GM23338 (cell line): ENCODE data around the gene ELOVL6. TPM values are rescaled to one million over a fixed set of nuclear protein-coding genes. Genes with fewer than 3 reads are reported as not detected.
"Not testable (repeated sequence)": the region's sequence is repeated elsewhere in the genome, so short reads cannot be mapped to it uniquely, and the experiment has no call there.

ENCODE experiments used
- ATAC-seq: fragments of 200-7000 bp; cut with Tn5 transposase; 3 replicates; pipeline ENCODE4 v1.9.1; 2020
- DNase-seq: peaks from one replicate; pipeline ENCODE4 v3.0.0-alpha.2; 2015; ENCODE audit warnings: low spot score
- H2AFZ ChIP-seq: fragments of 200-600 bp; sonication (generic); 2 replicates; pipeline ENCODE4 v1.8.0; 2016; ENCODE audit warnings: antibody characterized with exemption, mild to moderate bottlenecking, moderate library complexity
- H3F3A ChIP-seq: fragments of 200-600 bp; sonication (generic); replicated peaks from 2 replicates; pipeline ENCODE4 v1.8.0; 2017; ENCODE audit warnings: antibody characterized with exemption, mixed run types, low read depth
- H3K27ac ChIP-seq: fragments of 200-600 bp; sonication (generic); 2 replicates; pipeline ENCODE4 v1.6.1; 2016; ENCODE audit warnings: low read depth
- H3K27me3 ChIP-seq: fragments of 200-600 bp; sonication (generic); 2 replicates; pipeline ENCODE4 v1.8.0; 2016; ENCODE audit warnings: mild to moderate bottlenecking, mixed run types, moderate library complexity; ENCODE audit not compliant: insufficient read depth
- H3K36me3 ChIP-seq: fragments of 200-600 bp; sonication (generic); 2 replicates; pipeline ENCODE4 v1.8.0; 2016; ENCODE audit warnings: mild to moderate bottlenecking; ENCODE audit not compliant: insufficient read depth
- H3K4me1 ChIP-seq: fragments of 200-600 bp; sonication (generic); 2 replicates; pipeline ENCODE4 v1.8.0; 2016; ENCODE audit warnings: mild to moderate bottlenecking, moderate library complexity; ENCODE audit not compliant: insufficient read depth
- H3K4me2 ChIP-seq: fragments of 200-600 bp; sonication (generic); 2 replicates; pipeline ENCODE4 v1.7.1; 2017; ENCODE audit warnings: mixed run types
- H3K4me3 ChIP-seq: fragments of 200-600 bp; sonication (generic); 2 replicates; pipeline ENCODE4 v1.6.1; 2016; ENCODE audit warnings: mixed run types
- H3K79me2 ChIP-seq: fragments of 200-600 bp; sonication (generic); replicated peaks from 2 replicates; pipeline ENCODE4 v1.8.0; 2017; ENCODE audit warnings: mild to moderate bottlenecking; ENCODE audit not compliant: insufficient read depth
- H3K9me2 ChIP-seq: fragments of 200-600 bp; sonication (generic); 2 replicates; pipeline ENCODE4 v1.8.0; 2017; ENCODE audit not compliant: insufficient read depth
- H4K20me1 ChIP-seq: fragments of 200-600 bp; sonication (generic); replicated peaks from 2 replicates; pipeline ENCODE4 v1.8.0; 2017; ENCODE audit warnings: mild to moderate bottlenecking; ENCODE audit not compliant: insufficient read depth
- H3K27ac Mint-ChIP-seq: 2 replicates; pipeline ENCODE4 v1.8.0; 2020; ENCODE audit warnings: inconsistent platforms, mild to moderate bottlenecking, moderate library complexity, mixed read lengths
- H3K27me3 Mint-ChIP-seq: 3 replicates; pipeline ENCODE4 v1.8.0; 2022; ENCODE audit warnings: low read depth, mild to moderate bottlenecking, moderate library complexity, mixed read lengths, inconsistent platforms; ENCODE audit not compliant: insufficient read depth, poor library complexity
- H3K36me3 Mint-ChIP-seq: 3 replicates; pipeline ENCODE4 v1.8.0; 2021; ENCODE audit warnings: low read depth, mild to moderate bottlenecking, inconsistent platforms, moderate library complexity, mixed read lengths
- H3K4me1 Mint-ChIP-seq: 3 replicates; pipeline ENCODE4 v1.8.0; 2020; ENCODE audit warnings: mild to moderate bottlenecking, inconsistent platforms, mixed read lengths
- H3K4me3 Mint-ChIP-seq: 3 replicates; pipeline ENCODE4 v1.8.0; 2021; ENCODE audit warnings: moderate library complexity, mild to moderate bottlenecking, inconsistent platforms, mixed read lengths
- H3K9me3 Mint-ChIP-seq: 3 replicates; pipeline ENCODE4 v1.8.0; 2020; ENCODE audit warnings: moderate library complexity, mild to moderate bottlenecking, inconsistent platforms, mixed read lengths
- JUNB ChIP-seq: IDR thresholded peaks from one replicate; pipeline ENCODE4 v1.6.1; 2016; ENCODE audit warnings: antibody characterized with exemption; ENCODE audit not compliant: unreplicated experiment
- NANOG ChIP-seq: IDR thresholded peaks from 2 replicates; pipeline ENCODE4 v1.6.1; 2016; ENCODE audit warnings: antibody characterized with exemption, borderline replicate concordance
- POLR2AphosphoS5 ChIP-seq: IDR thresholded peaks from 2 replicates; pipeline ENCODE4 v1.6.1; 2016; ENCODE audit warnings: antibody characterized with exemption, low read depth
- ZNF114 ChIP-seq: fragments of 250-450 bp; sonication (Bioruptor Pico); IDR thresholded peaks from 2 replicates; pipeline ENCODE4 v1.5.0; 2020; ENCODE audit warnings: mild to moderate bottlenecking, moderate library complexity
- polyA plus RNA-seq: library from polyadenylated mRNA; unstranded; fragments of >200 nt; fragmentation: Nextera tagmentation; extraction: Ambion mirVana; gene quantifications from 2 replicates; pipeline ENCODE4 v1.2.1, GENCODE V29; 2016
- total RNA-seq: library from RNA; depleted of rRNA; stranded (reverse); fragments of >200 nt; shearing (Covaris generic); gene quantifications from 2 replicates; pipeline ENCODE4 v1.2.3, GENCODE V29; 2014
- TF ChIP-seq, protein P1 (sequence below): fragments of 250-450 bp; sonication (Bioruptor Pico); IDR thresholded peaks from 2 replicates; pipeline ENCODE4 v1.5.0; 2020; ENCODE audit warnings: mild to moderate bottlenecking, moderate library complexity
- TF ChIP-seq, protein P2 (sequence below), 2 experiments: fragments of 200-600 bp in 1 of 2; sonication (generic) in 1 of 2; conservative IDR thresholded peaks; 2 replicates each; pipeline versions ENCODE4 v1.5.1 to v1.6.1; 2016 to 2017; ENCODE audit warnings: antibody characterized with exemption in 2 of 2, low read depth in 2 of 2, mild to moderate bottlenecking in 2 of 2, moderate library complexity in 1 of 2
- TF ChIP-seq, protein P3 (sequence below): IDR thresholded peaks from 2 replicates; pipeline ENCODE4 v1.6.1; 2016; ENCODE audit warnings: antibody characterized with exemption

Gene ELOVL6
- total and polyA plus RNA-seq, 2 experiments from 2014 or later = 82.7 to 89.5 TPM

DNA sequence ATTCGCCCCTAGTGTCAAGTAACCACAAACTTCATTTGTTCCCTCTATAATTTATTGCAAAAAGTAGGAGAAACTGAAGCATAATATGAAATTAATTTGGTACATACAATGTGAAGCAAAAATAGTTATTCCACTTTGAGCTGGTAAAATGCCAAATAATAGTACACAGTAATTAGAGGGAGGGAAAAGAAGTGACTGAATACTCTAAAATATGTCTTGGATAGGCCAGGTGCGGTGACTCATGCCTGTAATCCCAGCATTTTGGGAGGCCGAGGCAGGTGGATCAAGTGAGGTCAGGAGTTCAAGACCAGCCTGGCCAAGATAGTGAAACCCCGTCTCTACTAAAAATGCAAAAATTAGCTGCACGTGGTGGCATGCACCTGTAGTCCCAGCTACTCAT is 41.2 kb downstream of the ELOVL6 start:
- not testable (repeated sequence) for H3F3A ChIP-seq, H3K4me1 Mint-ChIP-seq, DNase-seq, H3K27ac ChIP-seq, H3K4me2 ChIP-seq, H3K36me3 Mint-ChIP-seq, H3K9me2 ChIP-seq, H3K4me3 ChIP-seq, H3K4me3 Mint-ChIP-seq, H3K27me3 ChIP-seq, H3K9me3 Mint-ChIP-seq, H3K27ac Mint-ChIP-seq, ATAC-seq, H3K27me3 Mint-ChIP-seq, H2AFZ ChIP-seq, H3K36me3 ChIP-seq, H3K4me1 ChIP-seq
- Histone ChIP-seq H3K79me2 (peaks cover 98% of the 10 kb centered on the region), H4K20me1 (peaks cover 27% of the 10 kb centered on the region)

DNA sequence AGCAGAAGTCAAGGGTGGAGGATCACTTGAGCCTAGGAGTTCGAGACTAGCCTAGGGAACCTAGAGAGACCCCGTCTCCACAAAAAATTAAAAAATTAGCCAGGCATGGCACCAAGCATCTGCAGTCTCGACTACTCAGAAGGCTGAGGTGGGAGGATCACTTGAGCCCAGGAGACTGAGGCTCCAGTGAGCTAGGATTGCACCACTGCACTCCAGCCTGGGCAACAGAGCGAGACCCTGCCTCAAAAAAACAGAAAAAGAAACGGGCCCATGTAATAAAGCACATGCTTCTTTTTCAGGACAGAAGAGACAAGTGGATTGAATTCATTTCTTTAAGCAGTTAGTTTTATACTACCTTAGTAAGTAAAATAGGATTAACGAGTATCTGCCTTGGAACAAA is 42.0 kb downstream of the ELOVL6 start:
- no peaks in the 10 kb centered on the region; the same call in 1 of the 3 replicates for H3K4me1 Mint-ChIP-seq
- H3K79me2 ChIP-seq = peaks cover 94% of the 10 kb centered on the region

DNA sequence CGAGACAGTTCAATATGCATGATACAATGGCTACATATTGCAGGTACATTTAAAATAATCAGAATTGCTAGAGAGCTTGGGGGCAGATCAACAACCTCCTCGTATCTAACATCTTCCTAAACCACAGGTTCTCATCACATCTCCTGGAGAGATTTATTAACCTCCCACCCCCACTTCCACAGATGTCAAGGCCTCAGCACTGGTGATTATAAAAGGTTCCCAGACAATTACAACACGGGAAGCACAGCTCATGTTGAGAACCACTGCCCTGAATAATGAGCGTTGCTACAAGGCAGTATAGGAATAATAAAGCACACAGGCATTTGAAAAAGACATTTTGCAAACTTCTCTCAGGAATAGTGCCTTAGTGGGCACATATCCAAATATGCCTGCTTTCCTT is 42.8 kb downstream of the ELOVL6 start:
- H3K4me3 Mint-ChIP-seq = no peak overlapping the region
- Histone ChIP-seq H3K4me3 (no peak overlapping the region), H3K36me3 (no peaks in the 10 kb centered on the region), H3K27ac (no peak overlapping the region; the same call in 1 of the 2 replicates), H3F3A (no peaks in the 10 kb centered on the region), H3K27me3 (no peaks in the 10 kb centered on the region), H4K20me1 (peaks cover 21% of the 10 kb centered on the region), H2AFZ (no peak overlapping the region), H3K4me2 (no peak overlapping the region), H3K9me2 (no peaks in the 10 kb centered on the region), H3K79me2 (peaks cover 92% of the 10 kb centered on the region), H3K4me1 (no peaks in the 10 kb centered on the region)
- H3K9me3 Mint-ChIP-seq = no peaks in the 10 kb centered on the region
- H3K27me3 Mint-ChIP-seq = peaks cover 2% of the 10 kb centered on the region
- DNase-seq (no peak), ATAC-seq (no peak)
- H3K27ac Mint-ChIP-seq = no peak overlapping the region
- peaks cover 3% of the 10 kb centered on the region; the same call in 1 of the 3 replicates for H3K36me3 Mint-ChIP-seq
- no peaks in the 10 kb centered on the region; the same call in 1 of the 3 replicates for H3K4me1 Mint-ChIP-seq
- no peak for TF ChIP-seq JUNB
- no peak for TF ChIP-seq POLR2AphosphoS5
- TF ChIP-seq, protein P1, sequence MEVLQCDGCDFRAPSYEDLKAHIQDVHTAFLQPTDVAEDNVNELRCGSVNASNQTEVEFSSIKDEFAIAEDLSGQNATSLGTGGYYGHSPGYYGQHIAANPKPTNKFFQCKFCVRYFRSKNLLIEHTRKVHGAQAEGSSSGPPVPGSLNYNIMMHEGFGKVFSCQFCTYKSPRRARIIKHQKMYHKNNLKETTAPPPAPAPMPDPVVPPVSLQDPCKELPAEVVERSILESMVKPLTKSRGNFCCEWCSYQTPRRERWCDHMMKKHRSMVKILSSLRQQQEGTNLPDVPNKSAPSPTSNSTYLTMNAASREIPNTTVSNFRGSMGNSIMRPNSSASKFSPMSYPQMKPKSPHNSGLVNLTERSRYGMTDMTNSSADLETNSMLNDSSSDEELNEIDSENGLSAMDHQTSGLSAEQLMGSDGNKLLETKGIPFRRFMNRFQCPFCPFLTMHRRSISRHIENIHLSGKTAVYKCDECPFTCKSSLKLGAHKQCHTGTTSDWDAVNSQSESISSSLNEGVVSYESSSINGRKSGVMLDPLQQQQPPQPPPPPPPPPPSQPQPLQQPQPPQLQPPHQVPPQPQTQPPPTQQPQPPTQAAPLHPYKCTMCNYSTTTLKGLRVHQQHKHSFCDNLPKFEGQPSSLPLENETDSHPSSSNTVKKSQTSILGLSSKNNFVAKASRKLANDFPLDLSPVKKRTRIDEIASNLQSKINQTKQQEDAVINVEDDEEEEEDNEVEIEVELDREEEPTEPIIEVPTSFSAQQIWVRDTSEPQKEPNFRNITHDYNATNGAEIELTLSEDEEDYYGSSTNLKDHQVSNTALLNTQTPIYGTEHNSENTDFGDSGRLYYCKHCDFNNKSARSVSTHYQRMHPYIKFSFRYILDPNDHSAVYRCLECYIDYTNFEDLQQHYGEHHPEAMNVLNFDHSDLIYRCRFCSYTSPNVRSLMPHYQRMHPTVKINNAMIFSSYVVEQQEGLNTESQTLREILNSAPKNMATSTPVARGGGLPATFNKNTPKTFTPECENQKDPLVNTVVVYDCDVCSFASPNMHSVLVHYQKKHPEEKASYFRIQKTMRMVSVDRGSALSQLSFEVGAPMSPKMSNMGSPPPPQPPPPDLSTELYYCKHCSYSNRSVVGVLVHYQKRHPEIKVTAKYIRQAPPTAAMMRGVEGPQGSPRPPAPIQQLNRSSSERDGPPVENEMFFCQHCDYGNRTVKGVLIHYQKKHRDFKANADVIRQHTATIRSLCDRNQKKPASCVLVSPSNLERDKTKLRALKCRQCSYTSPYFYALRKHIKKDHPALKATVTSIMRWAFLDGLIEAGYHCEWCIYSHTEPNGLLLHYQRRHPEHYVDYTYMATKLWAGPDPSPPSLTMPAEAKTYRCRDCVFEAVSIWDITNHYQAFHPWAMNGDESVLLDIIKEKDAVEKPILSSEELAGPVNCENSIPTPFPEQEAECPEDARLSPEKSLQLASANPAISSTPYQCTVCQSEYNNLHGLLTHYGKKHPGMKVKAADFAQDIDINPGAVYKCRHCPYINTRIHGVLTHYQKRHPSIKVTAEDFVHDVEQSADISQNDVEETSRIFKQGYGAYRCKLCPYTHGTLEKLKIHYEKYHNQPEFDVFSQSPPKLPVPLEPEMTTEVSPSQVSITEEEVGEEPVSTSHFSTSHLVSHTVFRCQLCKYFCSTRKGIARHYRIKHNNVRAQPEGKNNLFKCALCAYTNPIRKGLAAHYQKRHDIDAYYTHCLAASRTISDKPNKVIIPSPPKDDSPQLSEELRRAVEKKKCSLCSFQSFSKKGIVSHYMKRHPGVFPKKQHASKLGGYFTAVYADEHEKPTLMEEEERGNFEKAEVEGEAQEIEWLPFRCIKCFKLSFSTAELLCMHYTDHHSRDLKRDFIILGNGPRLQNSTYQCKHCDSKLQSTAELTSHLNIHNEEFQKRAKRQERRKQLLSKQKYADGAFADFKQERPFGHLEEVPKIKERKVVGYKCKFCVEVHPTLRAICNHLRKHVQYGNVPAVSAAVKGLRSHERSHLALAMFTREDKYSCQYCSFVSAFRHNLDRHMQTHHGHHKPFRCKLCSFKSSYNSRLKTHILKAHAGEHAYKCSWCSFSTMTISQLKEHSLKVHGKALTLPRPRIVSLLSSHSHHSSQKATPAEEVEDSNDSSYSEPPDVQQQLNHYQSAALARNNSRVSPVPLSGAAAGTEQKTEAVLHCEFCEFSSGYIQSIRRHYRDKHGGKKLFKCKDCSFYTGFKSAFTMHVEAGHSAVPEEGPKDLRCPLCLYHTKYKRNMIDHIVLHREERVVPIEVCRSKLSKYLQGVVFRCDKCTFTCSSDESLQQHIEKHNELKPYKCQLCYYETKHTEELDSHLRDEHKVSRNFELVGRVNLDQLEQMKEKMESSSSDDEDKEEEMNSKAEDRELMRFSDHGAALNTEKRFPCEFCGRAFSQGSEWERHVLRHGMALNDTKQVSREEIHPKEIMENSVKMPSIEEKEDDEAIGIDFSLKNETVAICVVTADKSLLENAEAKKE (CRISPR knock-in tag) = no peak
- TF ChIP-seq NANOG = no peak

More for the DNA sequence above, 42.0 kb downstream of the ELOVL6 start:
- no peak overlapping the region for H3K4me2 ChIP-seq
- Mint-ChIP-seq H3K36me3 (peaks cover 3% of the 10 kb centered on the region; the same call in 1 of the 3 replicates), H3K9me3 (no peaks in the 10 kb centered on the region), H3K27me3 (peaks cover 2% of the 10 kb centered on the region), H3K27ac (no peak overlapping the region), H3K4me3 (no peak overlapping the region)
- no peak for DNase-seq
- H3K36me3 ChIP-seq = no peaks in the 10 kb centered on the region
- no peaks in the 10 kb centered on the region for H3F3A ChIP-seq
- H3K4me3 ChIP-seq = no peak overlapping the region
- H3K27ac ChIP-seq = no peak overlapping the region
- H4K20me1 ChIP-seq = peaks cover 27% of the 10 kb centered on the region
- TF ChIP-seq, protein P2, sequence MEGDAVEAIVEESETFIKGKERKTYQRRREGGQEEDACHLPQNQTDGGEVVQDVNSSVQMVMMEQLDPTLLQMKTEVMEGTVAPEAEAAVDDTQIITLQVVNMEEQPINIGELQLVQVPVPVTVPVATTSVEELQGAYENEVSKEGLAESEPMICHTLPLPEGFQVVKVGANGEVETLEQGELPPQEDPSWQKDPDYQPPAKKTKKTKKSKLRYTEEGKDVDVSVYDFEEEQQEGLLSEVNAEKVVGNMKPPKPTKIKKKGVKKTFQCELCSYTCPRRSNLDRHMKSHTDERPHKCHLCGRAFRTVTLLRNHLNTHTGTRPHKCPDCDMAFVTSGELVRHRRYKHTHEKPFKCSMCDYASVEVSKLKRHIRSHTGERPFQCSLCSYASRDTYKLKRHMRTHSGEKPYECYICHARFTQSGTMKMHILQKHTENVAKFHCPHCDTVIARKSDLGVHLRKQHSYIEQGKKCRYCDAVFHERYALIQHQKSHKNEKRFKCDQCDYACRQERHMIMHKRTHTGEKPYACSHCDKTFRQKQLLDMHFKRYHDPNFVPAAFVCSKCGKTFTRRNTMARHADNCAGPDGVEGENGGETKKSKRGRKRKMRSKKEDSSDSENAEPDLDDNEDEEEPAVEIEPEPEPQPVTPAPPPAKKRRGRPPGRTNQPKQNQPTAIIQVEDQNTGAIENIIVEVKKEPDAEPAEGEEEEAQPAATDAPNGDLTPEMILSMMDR (conservative IDR thresholded peaks at IDR 0.05; ENCODE audit: low read depth in 2 of 2) = no peak
- TF ChIP-seq, protein P3, sequence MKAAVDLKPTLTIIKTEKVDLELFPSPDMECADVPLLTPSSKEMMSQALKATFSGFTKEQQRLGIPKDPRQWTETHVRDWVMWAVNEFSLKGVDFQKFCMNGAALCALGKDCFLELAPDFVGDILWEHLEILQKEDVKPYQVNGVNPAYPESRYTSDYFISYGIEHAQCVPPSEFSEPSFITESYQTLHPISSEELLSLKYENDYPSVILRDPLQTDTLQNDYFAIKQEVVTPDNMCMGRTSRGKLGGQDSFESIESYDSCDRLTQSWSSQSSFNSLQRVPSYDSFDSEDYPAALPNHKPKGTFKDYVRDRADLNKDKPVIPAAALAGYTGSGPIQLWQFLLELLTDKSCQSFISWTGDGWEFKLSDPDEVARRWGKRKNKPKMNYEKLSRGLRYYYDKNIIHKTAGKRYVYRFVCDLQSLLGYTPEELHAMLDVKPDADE = no peak
- TF ChIP-seq ZNF114 (CRISPR knock-in tag) = no peak
- TF ChIP-seq JUNB = no peak
- no peaks in the 10 kb centered on the region for H3K9me2 ChIP-seq
- H3K4me1 ChIP-seq = no peaks in the 10 kb centered on the region
- no peaks in the 10 kb centered on the region for H3K27me3 ChIP-seq
- ATAC-seq = no peak
- H2AFZ ChIP-seq = no peak overlapping the region
